ENCODE results near the gene PALB2. TPM values are rescaled to one million over a fixed set of nuclear protein-coding genes. Genes with fewer than 3 reads are reported as not detected.

The PALB2 gene
- 10.3 and 19.7 TPM in 2 replicates for total RNA-seq (2014; rRNA removed; shearing (Covaris generic); ENCODE audit: low replicate concordance)

GRCh38 chr16:23640931-23641765 is at the start of gene PALB2, which contains the start of gene DCTN5:
Gene PALB2 (minus strand): TSS chr16:23641310. CDS start chr16:23641157, 153 bp downstream.
Gene DCTN5 (plus strand): TSS chr16:23641466. CDS start chr16:23641543, 77 bp downstream.
- H4K20me1 ChIP-seq (ENCODE audit: insufficient read depth, low read depth, low read length), result no peaks in the 10 kb centered on the region
- peak; percentile 98 for DNase-seq
- H3K9ac ChIP-seq (ENCODE audit: low read length), result peak within 1 kb of the TSS; percentile 93
- no peaks in the 10 kb centered on the region for H3K9me2 ChIP-seq (replicated peaks; ENCODE audit: insufficient read depth, low read length)
- peak within 1 kb of the TSS; percentile 68 for H2AFZ ChIP-seq (ENCODE audit: low read length)
- no peaks in the 10 kb centered on the region for H3K27me3 ChIP-seq (ENCODE audit: low read length)
- peak within 1 kb of the TSS; percentile 95 for H3K4me3 ChIP-seq (ENCODE audit: low read length)
- peak within 1 kb of the TSS; percentile 77 for H3K27ac ChIP-seq (ENCODE audit: low read length)
- peak within 1 kb of the TSS; percentile 88 for H3K4me2 ChIP-seq (ENCODE audit: low read depth, low read length, poor library complexity, severe bottlenecking)
- peaks cover 24% of the 10 kb centered on the region for H3K4me1 ChIP-seq (ENCODE audit: low read length)
- H3K79me2 ChIP-seq (ENCODE audit: low read length), result peaks cover 69% of the 10 kb centered on the region
- H3K9me3 ChIP-seq (ENCODE audit: low read length), result no peaks in the 10 kb centered on the region
- peaks cover 14% of the 10 kb centered on the region for H3K36me3 ChIP-seq (ENCODE audit: insufficient read depth, low read length)

DNA sequence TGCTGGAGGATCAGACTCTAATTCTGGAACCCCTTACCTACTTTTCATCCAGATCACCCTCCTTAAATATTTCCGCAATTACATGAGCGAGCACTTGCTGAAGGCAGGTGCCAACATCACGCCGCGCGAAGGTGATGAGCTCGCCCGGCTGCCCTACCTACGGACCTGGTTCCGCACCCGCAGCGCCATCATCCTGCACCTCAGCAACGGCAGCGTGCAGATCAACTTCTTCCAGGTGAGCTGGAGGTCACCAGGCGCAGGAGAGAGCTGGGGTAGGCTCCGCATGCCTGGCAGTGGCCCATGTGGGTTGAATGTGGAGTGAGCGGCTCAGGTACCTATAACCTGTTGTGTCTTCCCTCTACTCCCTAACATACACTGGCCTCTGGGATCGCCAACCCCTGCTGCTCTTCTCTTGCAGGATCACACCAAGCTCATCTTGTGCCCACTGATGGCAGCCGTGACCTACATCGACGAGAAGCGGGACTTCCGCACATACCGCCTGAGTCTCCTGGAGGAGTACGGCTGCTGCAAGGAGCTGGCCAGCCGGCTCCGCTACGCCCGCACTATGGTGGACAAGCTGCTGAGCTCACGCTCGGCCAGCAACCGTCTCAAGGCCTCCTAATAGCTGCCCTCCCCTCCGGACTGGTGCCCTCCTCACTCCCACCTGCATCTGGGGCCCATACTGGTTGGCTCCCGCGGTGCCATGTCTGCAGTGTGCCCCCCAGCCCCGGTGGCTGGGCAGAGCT is 48.5 kb upstream of the PALB2 start:
- Histone ChIP-seq H3K9ac (ENCODE audit: low read length) (no peak overlapping the region), H3K4me1 (ENCODE audit: low read length) (no peaks in the 10 kb centered on the region), H3K9me3 (ENCODE audit: low read length) (no peaks in the 10 kb centered on the region), H3K4me2 (ENCODE audit: low read depth, low read length, poor library complexity, severe bottlenecking) (no peak overlapping the region), H3K27me3 (ENCODE audit: low read length) (no peaks in the 10 kb centered on the region), H3K9me2 (replicated peaks; ENCODE audit: insufficient read depth, low read length) (no peaks in the 10 kb centered on the region), H3K27ac (ENCODE audit: low read length) (no peak overlapping the region), H3K79me2 (ENCODE audit: low read length) (peaks cover 4% of the 10 kb centered on the region; the same call in 1 of the 2 replicates), H2AFZ (ENCODE audit: low read length) (no peak overlapping the region), H3K36me3 (ENCODE audit: insufficient read depth, low read length) (peaks cover 31% of the 10 kb centered on the region; the same call in 1 of the 2 replicates), H3K4me3 (ENCODE audit: low read length) (no peak overlapping the region), H4K20me1 (ENCODE audit: insufficient read depth, low read depth, low read length) (no peaks in the 10 kb centered on the region)
- no peak for DNase-seq

DNA sequence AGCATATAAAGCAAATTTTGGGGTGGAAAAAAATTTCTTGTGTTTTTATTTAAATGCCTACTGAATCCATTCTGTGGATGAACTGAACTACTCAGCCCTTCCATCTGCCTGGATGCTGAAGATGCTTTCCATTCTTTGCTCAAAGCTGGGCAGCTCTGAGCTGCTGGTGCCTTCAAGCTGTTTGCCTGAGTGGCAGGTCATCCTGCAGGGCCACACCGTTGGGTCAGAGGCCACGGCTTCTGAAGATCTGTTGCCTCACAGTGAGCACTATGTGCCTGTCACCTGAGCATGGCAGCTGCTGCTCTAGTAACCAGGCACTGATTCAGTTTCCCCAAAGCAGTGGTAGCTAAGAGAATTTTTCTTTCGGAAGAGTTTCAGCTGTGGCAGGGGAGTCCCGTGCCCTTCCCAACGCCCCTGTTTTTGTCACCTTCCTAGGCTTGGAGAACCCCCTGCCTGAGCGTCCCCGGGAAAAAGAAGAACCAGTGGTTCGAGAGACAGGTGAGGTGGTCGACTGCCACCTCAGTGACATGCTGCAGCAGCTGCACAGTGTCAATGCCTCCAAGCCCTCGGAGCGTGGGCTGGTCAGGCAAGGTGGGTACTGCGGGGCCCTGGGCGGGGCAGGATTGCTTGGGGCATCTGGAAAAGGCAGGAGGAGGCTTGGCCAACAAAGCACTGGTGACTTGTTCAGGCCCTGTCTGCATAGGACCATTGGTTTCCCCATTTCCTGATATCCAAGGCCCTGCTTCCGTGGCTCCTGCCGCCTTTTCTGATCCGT is 46.1 kb upstream of the PALB2 start:
- Histone ChIP-seq H3K9me2 (replicated peaks; ENCODE audit: insufficient read depth, low read length) (no peaks in the 10 kb centered on the region), H3K4me2 (ENCODE audit: low read depth, low read length, poor library complexity, severe bottlenecking) (no peak overlapping the region), H3K27me3 (ENCODE audit: low read length) (no peaks in the 10 kb centered on the region), H3K4me1 (ENCODE audit: low read length) (no peaks in the 10 kb centered on the region), H3K9me3 (ENCODE audit: low read length) (no peaks in the 10 kb centered on the region), H2AFZ (ENCODE audit: low read length) (no peak overlapping the region), H3K4me3 (ENCODE audit: low read length) (no peak overlapping the region), H3K27ac (ENCODE audit: low read length) (no peak overlapping the region), H3K36me3 (ENCODE audit: insufficient read depth, low read length) (peaks cover 43% of the 10 kb centered on the region), H4K20me1 (ENCODE audit: insufficient read depth, low read depth, low read length) (no peaks in the 10 kb centered on the region), H3K79me2 (ENCODE audit: low read length) (peaks cover 16% of the 10 kb centered on the region), H3K9ac (ENCODE audit: low read length) (no peak overlapping the region)
- no peak for DNase-seq

- Histone ChIP-seq H3K4me1 (ENCODE audit: low read length) (peaks cover 14% of the 10 kb centered on the region), H3K9me3 (ENCODE audit: low read length) (no peaks in the 10 kb centered on the region), H3K27me3 (ENCODE audit: low read length) (no peaks in the 10 kb centered on the region), H3K36me3 (ENCODE audit: insufficient read depth, low read length) (peaks cover 59% of the 10 kb centered on the region), H3K27ac (ENCODE audit: low read length) (no peak overlapping the region), H3K79me2 (ENCODE audit: low read length) (peaks cover 52% of the 10 kb centered on the region), H3K4me2 (ENCODE audit: low read depth, low read length, poor library complexity, severe bottlenecking) (no peak overlapping the region), H3K9me2 (replicated peaks; ENCODE audit: insufficient read depth, low read length) (no peaks in the 10 kb centered on the region), H3K4me3 (ENCODE audit: low read length) (no peak overlapping the region), H4K20me1 (ENCODE audit: insufficient read depth, low read depth, low read length) (0 out of 2 replicates have a peak, but pooled peaks cover 9% of the 10 kb centered on the region), H3K9ac (ENCODE audit: low read length) (no peak overlapping the region), H2AFZ (ENCODE audit: low read length) (no peak overlapping the region)
- DNase-seq, result no peak
These were observed 42.4 kb upstream of the PALB2 start for GRCh38 chr16:23683487-23683886.

DNA sequence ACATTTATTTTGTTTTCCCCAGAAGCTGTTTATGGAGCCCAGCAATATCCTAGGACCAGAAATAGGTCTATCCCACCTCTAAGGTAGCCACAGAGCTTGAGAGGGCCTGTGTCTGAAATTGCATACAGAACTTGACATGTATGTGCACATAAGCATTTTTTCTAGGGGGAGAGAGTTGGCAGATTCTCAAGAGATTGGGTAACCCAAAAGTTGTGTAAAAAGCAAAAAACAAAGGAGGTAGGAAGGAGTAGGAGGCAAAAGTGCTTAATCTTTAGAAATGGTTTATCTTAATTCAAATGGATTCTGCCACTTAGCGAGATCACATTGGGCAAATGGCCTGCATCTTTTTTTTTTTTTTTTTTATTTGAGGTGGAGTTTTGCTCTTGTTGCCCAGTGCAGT is 41.1 kb upstream of the PALB2 start:
- 0 out of 2 replicates have a peak, but pooled peaks cover 9% of the 10 kb centered on the region for H4K20me1 ChIP-seq (ENCODE audit: insufficient read depth, low read depth, low read length)
- H3K27me3 ChIP-seq (ENCODE audit: low read length), result no peaks in the 10 kb centered on the region
- H3K79me2 ChIP-seq (ENCODE audit: low read length), result peaks cover 52% of the 10 kb centered on the region
- no peak overlapping the region for H3K27ac ChIP-seq (ENCODE audit: low read length)
- H3K36me3 ChIP-seq (ENCODE audit: insufficient read depth, low read length), result peaks cover 56% of the 10 kb centered on the region
- H2AFZ ChIP-seq (ENCODE audit: low read length), result no peak overlapping the region
- H3K9me2 ChIP-seq (replicated peaks; ENCODE audit: insufficient read depth, low read length), result no peaks in the 10 kb centered on the region
- no peak for DNase-seq
- no peak overlapping the region for H3K4me2 ChIP-seq (ENCODE audit: low read depth, low read length, poor library complexity, severe bottlenecking)
- H3K4me3 ChIP-seq (ENCODE audit: low read length), result no peak overlapping the region
- H3K9ac ChIP-seq (ENCODE audit: low read length), result no peak overlapping the region
- peaks cover 19% of the 10 kb centered on the region for H3K4me1 ChIP-seq (ENCODE audit: low read length)
- H3K9me3 ChIP-seq (ENCODE audit: low read length), result no peaks in the 10 kb centered on the region

GRCh38 chr16:23679986-23680336 is 38.9 kb upstream of the PALB2 start:
- H3K27ac ChIP-seq (ENCODE audit: low read length), result peak overlapping the region; percentile 78
- peak overlapping the region; percentile 94 for H3K9ac ChIP-seq (ENCODE audit: low read length)
- 0 out of 2 replicates have a peak, but pooled peaks cover 9% of the 10 kb centered on the region for H4K20me1 ChIP-seq (ENCODE audit: insufficient read depth, low read depth, low read length)
- H3K4me1 ChIP-seq (ENCODE audit: low read length), result peaks cover 19% of the 10 kb centered on the region
- no peak for DNase-seq
- no peaks in the 10 kb centered on the region for H3K27me3 ChIP-seq (ENCODE audit: low read length)
- H3K4me3 ChIP-seq (ENCODE audit: low read length), result peak overlapping the region; percentile 89
- no peaks in the 10 kb centered on the region for H3K9me3 ChIP-seq (ENCODE audit: low read length)
- H3K9me2 ChIP-seq (replicated peaks; ENCODE audit: insufficient read depth, low read length), result no peaks in the 10 kb centered on the region
- no peak overlapping the region for H2AFZ ChIP-seq (ENCODE audit: low read length)
- H3K4me2 ChIP-seq (ENCODE audit: low read depth, low read length, poor library complexity, severe bottlenecking), result peak overlapping the region; percentile 85
- peaks cover 47% of the 10 kb centered on the region for H3K79me2 ChIP-seq (ENCODE audit: low read length)
- H3K36me3 ChIP-seq (ENCODE audit: insufficient read depth, low read length), result peaks cover 37% of the 10 kb centered on the region

DNA sequence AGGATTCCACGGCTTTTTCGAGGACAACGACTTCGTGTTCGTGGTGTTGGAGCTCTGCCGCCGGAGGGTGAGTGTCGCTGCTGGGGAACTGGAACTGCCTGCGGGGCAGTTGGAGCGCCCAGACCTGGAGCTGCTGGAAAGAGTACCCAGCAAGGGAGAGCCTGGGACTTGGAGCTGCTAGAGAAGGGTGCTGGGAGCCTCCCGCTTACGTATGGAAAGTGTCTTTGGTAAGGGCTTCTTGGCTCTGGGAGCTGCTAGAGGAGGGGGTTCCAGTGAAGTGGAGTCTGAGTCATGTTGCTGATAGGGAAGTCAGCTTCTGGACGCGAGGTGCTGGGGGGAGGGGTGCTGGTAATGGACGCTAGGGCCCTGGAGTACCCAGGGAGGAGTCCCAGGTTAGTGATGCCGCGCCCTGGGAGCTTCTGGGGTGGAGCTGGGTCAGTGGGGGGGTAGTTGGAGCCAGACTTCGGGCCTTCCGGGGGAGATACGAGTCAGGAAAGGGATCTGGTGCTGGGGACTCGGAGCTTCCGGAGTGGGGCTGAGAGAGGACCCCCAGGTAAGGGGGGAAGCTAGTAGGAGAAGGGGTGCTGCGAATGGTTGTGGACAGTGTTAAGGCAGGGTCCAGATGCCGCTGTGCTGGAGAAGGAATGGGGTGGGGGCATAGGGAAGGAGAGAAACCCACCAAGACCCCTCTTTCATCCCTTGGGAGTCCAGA is 38.3 kb upstream of the PALB2 start:
- peaks cover 19% of the 10 kb centered on the region for H3K4me1 ChIP-seq (ENCODE audit: low read length)
- H3K9ac ChIP-seq (ENCODE audit: low read length), result peak overlapping the region; percentile 94
- H3K27me3 ChIP-seq (ENCODE audit: low read length), result no peaks in the 10 kb centered on the region
- H3K27ac ChIP-seq (ENCODE audit: low read length), result peak overlapping the region; percentile 78
- H3K9me3 ChIP-seq (ENCODE audit: low read length), result no peaks in the 10 kb centered on the region
- H3K4me2 ChIP-seq (ENCODE audit: low read depth, low read length, poor library complexity, severe bottlenecking), result peak overlapping the region; percentile 85
- peak overlapping the region; percentile 89 for H3K4me3 ChIP-seq (ENCODE audit: low read length)
- H4K20me1 ChIP-seq (ENCODE audit: insufficient read depth, low read depth, low read length), result 0 out of 2 replicates have a peak, but pooled peaks cover 9% of the 10 kb centered on the region
- DNase-seq, result peak; percentile 84
- H3K36me3 ChIP-seq (ENCODE audit: insufficient read depth, low read length), result peaks cover 37% of the 10 kb centered on the region
- peaks cover 47% of the 10 kb centered on the region for H3K79me2 ChIP-seq (ENCODE audit: low read length)
- H3K9me2 ChIP-seq (replicated peaks; ENCODE audit: insufficient read depth, low read length), result no peaks in the 10 kb centered on the region
- H2AFZ ChIP-seq (ENCODE audit: low read length), result no peak overlapping the region
